ENCODE measurements around the gene CALM3. TPM values are rescaled to one million over a fixed set of nuclear protein-coding genes. Genes with fewer than 3 reads are reported as not detected.

The CALM3 gene
- total RNA-seq, 2 donors from 2014 or later: 292 to 300 TPM

DNA sequence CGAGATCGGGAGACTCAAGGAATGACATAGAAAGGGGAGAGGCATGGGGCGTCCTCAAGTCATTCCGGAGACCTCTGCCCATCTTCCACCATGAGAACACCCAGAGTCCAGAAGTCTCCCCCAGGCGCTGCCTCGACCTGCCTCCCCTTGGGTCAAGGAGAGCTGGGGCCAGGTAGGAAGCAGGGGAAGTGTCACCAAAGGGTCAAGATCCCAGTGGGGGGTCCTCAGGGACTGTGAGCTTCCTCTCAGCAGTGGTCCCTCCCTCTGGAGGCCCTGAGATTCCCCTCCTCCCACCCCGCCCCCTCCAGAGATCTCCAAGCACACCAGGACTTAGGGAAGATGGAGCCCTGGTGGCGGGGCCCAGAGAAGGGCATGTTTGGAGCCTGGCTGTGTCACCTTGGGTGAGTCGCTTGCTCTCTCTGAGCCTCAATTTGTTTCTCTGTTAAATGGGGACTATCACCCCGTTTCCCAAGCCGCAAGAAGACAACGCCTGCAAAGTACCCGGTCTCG lies 58.9 kb downstream of the CALM3 start:
- H3K36me3 Mint-ChIP-seq (ENCODE audit: insufficient read depth in 2 of 2): no peaks in the 10 kb centered on the region
- no peak for ATAC-seq (replicated peaks in 1 of 2)
- H3K4me3 Mint-ChIP-seq: peak overlapping the region; percentile 65 to 84
- no peaks in the 10 kb centered on the region for H3K9me3 Mint-ChIP-seq
- H3K27ac Mint-ChIP-seq: no peak overlapping the region
- peaks cover 33% of the 10 kb centered on the region for H3K4me1 Mint-ChIP-seq (ENCODE audit: low read depth)
- peaks cover 38% of the 10 kb centered on the region for H3K27me3 Mint-ChIP-seq (ENCODE audit: low read depth)
- no peak for DNase-seq

Other genes starting within 250 kb of the CALM3 start
- not detected for gene CCDC8, start 187.8 kb upstream of the CALM3 start, total RNA-seq
- not detected for gene PNMA8C, start 172.4 kb upstream of the CALM3 start, total RNA-seq
- gene PNMA8A, start 129.8 kb upstream of the CALM3 start, total RNA-seq: 1 to 10 TPM in 1 of 2 donors, not detected in 1; 1.9 TPM
- under 1 TPM; 0.05 to 0.12 TPM for gene PNMA8B, start 105.5 kb upstream of the CALM3 start, total RNA-seq
- 10 to 100 TPM; 32.4 to 47.1 TPM for gene PTGIR, start 23.8 kb downstream of the CALM3 start, total RNA-seq
- gene GNG8, start 34.9 kb downstream of the CALM3 start, total RNA-seq: 10 to 100 TPM; 24.8 to 29.5 TPM
- 1 to 10 TPM; 3.4 to 7.0 TPM for gene DACT3, start 59.9 kb downstream of the CALM3 start, total RNA-seq
- gene PRKD2, start 115.8 kb downstream of the CALM3 start, total RNA-seq: 10 to 100 TPM; 82.0 to 92.9 TPM
- 10 to 100 TPM; 15.1 to 18.0 TPM for gene FKRP, start 144.7 kb downstream of the CALM3 start, total RNA-seq
- 10 to 100 TPM; 79.0 to 85.2 TPM for gene STRN4, start 145.1 kb downstream of the CALM3 start, total RNA-seq
- gene SLC1A5, start 187.3 kb downstream of the CALM3 start, total RNA-seq: 100 to 1,000 TPM; 364 to 374 TPM
- 10 to 100 TPM; 61.7 to 64.3 TPM for gene AP2S1, start 249.5 kb downstream of the CALM3 start, total RNA-seq

All from activated T-cell treated with anti-CD3 and anti-CD28 coated beads, Interleukin-2, amount 50 U/mL, for 72 hours (primary cell).